ENCODE measurements around the gene OPA1.

GRCh38 chr3:193708270-193708669 lies 115.3 kb downstream of the OPA1 start:
- no peak for TF ChIP-seq CTCF (conservative IDR thresholded peaks at IDR 0.05; ENCODE audit: low read length)
- TF ChIP-seq EZH2phosphoT487 (IDR thresholded peaks at IDR 0.05; ENCODE audit: borderline replicate concordance), result no peak
